Coronary artery (tissue), 2 donors: ENCODE results near the gene FXN.

Experiments used
- DNase-seq: peaks from one replicate; pipeline ENCODE4 v3.0.0-alpha.2; 2017; ENCODE audit warnings: low spot score
- H3K27ac ChIP-seq, 2 donors: fragments of 200-600 bp; sonication (generic); one replicate each; pipeline ENCODE4 v1.5.1; 2016 to 2019
- H3K4me3 ChIP-seq: fragments of 200-600 bp; sonication (generic); 2 replicates; pipeline ENCODE4 v1.5.1; 2016; ENCODE audit warnings: mild to moderate bottlenecking, moderate library complexity
- CTCF ChIP-seq: fragments of 200-600 bp; sonication (generic); IDR thresholded peaks from one replicate; pipeline ENCODE4 v1.5.1; 2019; ENCODE audit warnings: antibody characterized with exemption

FXN gene

GRCh38 chr9:69078069-69078468 lies 42.5 kb downstream of the FXN start:
- Histone ChIP-seq H3K27ac (peak overlapping the region; percentile 25 to 86), H3K4me3 (no peak overlapping the region)
- no peak for DNase-seq
- no peak for TF ChIP-seq CTCF

GRCh38 chr9:69078581-69078980 lies 43.0 kb downstream of the FXN start:
- Histone ChIP-seq H3K27ac (peak overlapping the region; percentile 25 to 86), H3K4me3 (no peak overlapping the region)
- no peak for TF ChIP-seq CTCF
- DNase-seq, result peak; percentile 91

GRCh38 chr9:69079186-69079585 lies 43.6 kb downstream of the FXN start:
- TF ChIP-seq CTCF, result no peak
- no peak overlapping the region for H3K4me3 ChIP-seq
- H3K27ac ChIP-seq, result peak overlapping the region; percentile 25 to 86
- no peak for DNase-seq

- no peak for DNase-seq
- Histone ChIP-seq H3K4me3 (no peak overlapping the region), H3K27ac (no peak overlapping the region)
- TF ChIP-seq CTCF, result no peak
These were observed 45.7 kb downstream of the FXN start for GRCh38 chr9:69081261-69081660.

GRCh38 chr9:69083321-69083720 lies 47.8 kb downstream of the FXN start:
- H3K27ac ChIP-seq, result no peak overlapping the region
- no peak for TF ChIP-seq CTCF
- no peak for DNase-seq
- H3K4me3 ChIP-seq, result no peak overlapping the region

- Histone ChIP-seq H3K27ac (no peak overlapping the region), H3K4me3 (no peak overlapping the region)
- TF ChIP-seq CTCF, result no peak
- DNase-seq, result no peak
These were observed 50.2 kb downstream of the FXN start for GRCh38 chr9:69085569-69086283.

GRCh38 chr9:69086312-69086711 lies 50.8 kb downstream of the FXN start:
- Histone ChIP-seq H3K27ac (no peak overlapping the region), H3K4me3 (no peak overlapping the region)
- no peak for DNase-seq
- no peak for TF ChIP-seq CTCF
